GM19025 (cell line): ENCODE data around the gene CIC.

Source experiments
- ATAC-seq: cut with Tn5 transposase; IDR thresholded peaks from one replicate; pipeline ENCODE4 v1.9.1; 2021; ENCODE audit warnings: mild to moderate bottlenecking, low read depth, moderate library complexity; ENCODE audit not compliant: unreplicated experiment

CIC gene

GRCh38 chr19:42268704-42269477 lies at the start of gene CIC:
TSS of gene CIC (plus strand) at chr19:42269252. CDS start at chr19:42271784, 2,532 bp downstream.
- peak; percentile 78 for ATAC-seq

GRCh38 chr19:42219812-42220750 lies 49.0 kb upstream of the CIC start, which contains the start of gene ZNF526:
TSS of gene ZNF526 (plus strand) at chr19:42220312. CDS start at chr19:42224404, 4,092 bp downstream.
- ATAC-seq = peak; percentile 72

- no peak for ATAC-seq
Observed at GRCh38 chr19:42220751-42221097, 48.3 kb upstream of the CIC start.

GRCh38 chr19:42224940-42225717 lies 43.9 kb upstream of the CIC start:
- ATAC-seq = no peak

- ATAC-seq = no peak
Observed at GRCh38 chr19:42225718-42226292, 43.2 kb upstream of the CIC start.

GRCh38 chr19:42226886-42227285 lies 42.2 kb upstream of the CIC start:
- no peak for ATAC-seq

GRCh38 chr19:42228641-42229040 lies 40.4 kb upstream of the CIC start:
- no peak for ATAC-seq

- ATAC-seq = no peak
Observed at GRCh38 chr19:42229301-42229854, 39.7 kb upstream of the CIC start.

- ATAC-seq = no peak
Observed at GRCh38 chr19:42229855-42230351, 39.1 kb upstream of the CIC start.

GRCh38 chr19:42230571-42230970 lies 38.5 kb upstream of the CIC start:
- no peak for ATAC-seq

GRCh38 chr19:42232435-42232834 lies 36.6 kb upstream of the CIC start:
- no peak for ATAC-seq

- ATAC-seq = no peak
Observed at GRCh38 chr19:42233106-42233505, 35.9 kb upstream of the CIC start.

GRCh38 chr19:42233678-42234292 lies 35.3 kb upstream of the CIC start:
- no peak for ATAC-seq

GRCh38 chr19:42234364-42234763 lies 34.7 kb upstream of the CIC start:
- ATAC-seq = no peak

GRCh38 chr19:42235181-42235580 lies 33.9 kb upstream of the CIC start:
- ATAC-seq = no peak

- ATAC-seq = no peak
Observed at GRCh38 chr19:42239544-42240220, 29.4 kb upstream of the CIC start.

- no peak for ATAC-seq
Observed at GRCh38 chr19:42241279-42241678, 27.8 kb upstream of the CIC start.

- ATAC-seq = peak; percentile 2
Observed at GRCh38 chr19:42242069-42242511, 27.0 kb upstream of the CIC start.
